Endothelial cell of umbilical vein (primary cell): ENCODE measurements around the gene ENAH. TPM values are rescaled to one million over a fixed set of nuclear protein-coding genes. Genes with fewer than 3 reads are reported as not detected.
"Not testable (repeated sequence)": the region's sequence is repeated elsewhere in the genome, so short reads cannot be mapped to it uniquely, and the experiment has no call there.

Experiments
- BruUV-seq: library from RNA; stranded (reverse); fragments of 400-500 nt; replicated peaks from 2 replicates; lab custom pipeline; 2021; lab: Mats Ljungman, UMichigan
- CTCF ChIA-PET: fragments of 300-600, 350-600 bp; sonication (Branson Sonifier 250); formaldehyde crosslinking; loops from one replicate; lab custom pipeline; 2021; ENCODE audit warnings: antibody characterized with exemption, inconsistent platforms; lab: Charles Lee
- POLR2A ChIA-PET: fragments of 300-600, 350-600 bp; sonication (Branson Sonifier 250); formaldehyde crosslinking; loops from one replicate; lab custom pipeline; 2021; ENCODE audit warnings: antibody characterized with exemption, inconsistent platforms; lab: Charles Lee
- DNase-seq: peaks from one replicate; pipeline ENCODE4 v3.0.0-alpha.2; 2011; ENCODE audit warnings: low read depth, low spot score
- FAIRE-seq: peaks from 2 replicates; lab custom pipeline; 2011; peaks lifted over from hg19 to GRCh38; lab: Jason Lieb, UNC
- H2AFZ ChIP-seq: 2 replicates; pipeline ENCODE4 v1.6.0; 2012; ENCODE audit warnings: low read depth, low read length, control low read depth, inconsistent platforms
- H3K27ac ChIP-seq: 2 replicates; pipeline ENCODE4 v1.5.1; 2011; ENCODE audit warnings: low read depth, mild to moderate bottlenecking, control low read depth, low read length, moderate library complexity; ENCODE audit not compliant: insufficient read depth
- H3K27me3 ChIP-seq, 2 experiments: 2 replicates each; pipeline versions ENCODE4 v1.6.0 to v1.6.1; 2011; ENCODE audit warnings: low read length in 2 of 2, mixed read lengths in 1 of 2; ENCODE audit not compliant: control insufficient read depth in 2 of 2, insufficient read depth in 2 of 2
- H3K36me3 ChIP-seq, 2 experiments: 2 replicates in 1 of 2; 3 replicates in 1 of 2; pipeline ENCODE4 v1.5.1; 2011; ENCODE audit warnings: low read length in 2 of 2, mild to moderate bottlenecking in 1 of 2, moderate library complexity in 1 of 2; ENCODE audit not compliant: control insufficient read depth in 2 of 2, insufficient read depth in 2 of 2; ENCODE audit errors: extremely low read depth in 1 of 2
- H3K4me1 ChIP-seq: 3 replicates; pipeline ENCODE4 v1.5.1; 2011; ENCODE audit warnings: mild to moderate bottlenecking, low read length; ENCODE audit not compliant: control insufficient read depth, insufficient read depth; ENCODE audit errors: extremely low read depth
- H3K4me2 ChIP-seq: 2 replicates; pipeline ENCODE4 v1.6.1; 2011; ENCODE audit warnings: low read length, control low read depth, mixed read lengths; ENCODE audit not compliant: insufficient read depth
- H3K4me3 ChIP-seq, 3 experiments: fragments of 200-600 bp in 1 of 3; sonication (generic), shearing (Covaris generic) in 1 of 3; replicated peaks in 1 of 3; 2 replicates each; pipeline ENCODE4 v1.5.1; 2011 to 2016; ENCODE audit warnings: control low read depth in 3 of 3, low read length in 3 of 3, mild to moderate bottlenecking in 2 of 3, inconsistent platforms in 1 of 3, low read depth in 1 of 3, moderate library complexity in 1 of 3; ENCODE audit not compliant: insufficient read depth in 1 of 3
- H3K79me2 ChIP-seq: 2 replicates; pipeline ENCODE4 v1.6.0; 2012; ENCODE audit warnings: low read length, inconsistent platforms; ENCODE audit not compliant: control insufficient read depth, insufficient read depth
- H3K9ac ChIP-seq: replicated peaks from 2 replicates; pipeline ENCODE3; 2011; ENCODE audit warnings: low read length, control low read depth; ENCODE audit not compliant: insufficient read depth; ENCODE audit errors: extremely low read depth
- H3K9me1 ChIP-seq: replicated peaks from 3 replicates; pipeline ENCODE4 v1.6.0; 2011; ENCODE audit warnings: mild to moderate bottlenecking, low read length; ENCODE audit not compliant: control insufficient read depth, insufficient read depth; ENCODE audit errors: extremely low read depth
- H3K9me3 ChIP-seq: replicated peaks from 2 replicates; pipeline ENCODE4 v1.5.1; 2012; ENCODE audit warnings: low read length, inconsistent platforms; ENCODE audit not compliant: control insufficient read depth, insufficient read depth
- H4K20me1 ChIP-seq: replicated peaks from 2 replicates; pipeline ENCODE3; 2011; ENCODE audit warnings: mild to moderate bottlenecking, low read length; ENCODE audit not compliant: control insufficient read depth, insufficient read depth; ENCODE audit errors: extremely low read depth
- CTCF ChIP-seq, 2 donors: IDR thresholded peaks; 1 replicate in 1 of 2; 2 replicates in 1 of 2; pipeline ENCODE4 v1.5.1; 2011; ENCODE audit warnings: low read length in 2 of 2, mild to moderate bottlenecking in 2 of 2, moderate library complexity in 2 of 2, control low read depth in 1 of 2, inconsistent platforms in 1 of 2, low read depth in 1 of 2; ENCODE audit not compliant: insufficient read depth in 1 of 2; ENCODE audit errors: extremely low read depth in 1 of 2
- EZH2 ChIP-seq: IDR thresholded peaks from 2 replicates; pipeline ENCODE4 v1.6.1; 2012; ENCODE audit warnings: borderline replicate concordance, low read depth, mild to moderate bottlenecking, moderate library complexity, low read length, inconsistent platforms; ENCODE audit not compliant: severe bottlenecking
- FOS ChIP-seq: IDR thresholded peaks from 2 replicates; pipeline ENCODE4 v1.6.1; 2011; ENCODE audit warnings: mild to moderate bottlenecking, low read length, moderate library complexity, borderline replicate concordance; ENCODE audit not compliant: insufficient read depth
- GATA2 ChIP-seq: IDR thresholded peaks from 2 replicates; pipeline ENCODE4 v1.7.0; 2011; ENCODE audit warnings: low read depth, mild to moderate bottlenecking, moderate library complexity, mixed read lengths, low read length; ENCODE audit not compliant: insufficient read length, insufficient read depth
- JUN ChIP-seq: IDR thresholded peaks from 2 replicates; pipeline ENCODE4 v1.6.1; 2011; ENCODE audit warnings: borderline replicate concordance, low read depth; ENCODE audit not compliant: insufficient read length, insufficient read depth
- MYC ChIP-seq: IDR thresholded peaks from one replicate; pipeline ENCODE4 v1.6.1; 2011; ENCODE audit warnings: mild to moderate bottlenecking, low read depth, low read length
- POLR2A ChIP-seq: IDR thresholded peaks from 2 replicates; pipeline ENCODE4 v1.6.1; 2012; ENCODE audit warnings: low read depth, mild to moderate bottlenecking, control low read depth, low read length
- POLR2AphosphoS5 ChIP-seq: IDR thresholded peaks from 2 replicates; pipeline ENCODE4 v1.6.1; 2012; ENCODE audit warnings: low read depth, mild to moderate bottlenecking, control low read depth, low read length, moderate library complexity; ENCODE audit not compliant: insufficient read depth
- dilution Hi-C: fragments of 300-500 bp; cut with MboI; formaldehyde crosslinking; loops from one replicate; pipeline ENCODE4 v1.15.0; 2019; ENCODE audit warnings: low sequenced_read_pairs; ENCODE audit not compliant: extremely low pct_ligation_motif_present
- intact Hi-C: fragments of 100-400 bp; cut with micrococcal nuclease; formaldehyde crosslinking; loops from one replicate; pipeline ENCODE4 v1.10.0; 2022
- polyA plus RNA-seq, 4 experiments: library from polyadenylated mRNA; depleted of rRNA in 3 of 4; stranded (reverse) in 3 of 4; unstranded in 1 of 4; fragments of >200 nt; gene quantifications; 2 replicates each; pipeline versions ENCODE4 v1.2.1 to v1.2.3, GENCODE V29; 2011 to 2012; ENCODE audit warnings: missing spikeins in 1 of 4
- total RNA-seq: library from RNA; stranded (reverse); gene quantifications from 2 replicates; pipeline ENCODE4 v1.2.3, GENCODE V29; 2021
- TF ChIP-seq, protein P1 (sequence below): IDR thresholded peaks from 2 replicates; pipeline ENCODE4 v1.6.1; 2011; ENCODE audit not compliant: insufficient read depth, insufficient read length

ENAH gene
- total and polyA plus RNA-seq, 2 donors (not counting 3 experiments of a cell fraction or from before 2014, with no cell fraction given) = 19.9 to 95.6 TPM

DNA sequence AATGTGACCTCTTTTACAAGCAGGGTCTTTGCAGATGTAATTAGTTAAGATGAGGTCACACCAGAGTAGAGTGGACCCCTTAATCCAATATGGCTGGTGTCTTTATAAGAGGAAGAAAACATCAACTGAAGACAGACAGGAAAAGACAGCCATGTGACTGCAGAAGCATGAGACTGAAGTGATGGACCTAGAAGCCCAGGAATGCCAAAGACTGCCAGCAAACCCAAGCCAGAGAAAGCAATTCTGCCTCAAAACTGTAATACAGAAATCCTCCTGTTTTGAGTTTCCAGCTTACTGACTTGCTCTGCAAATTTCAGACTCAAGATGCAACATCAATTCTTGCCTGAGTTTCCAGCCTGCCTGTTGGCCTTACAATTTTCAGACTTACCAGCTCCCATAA lies 17.3 kb downstream of the ENAH start:
- no peak overlapping the region for H3K9ac ChIP-seq
- dilution Hi-C loops = no loop called here
- H3K4me2 ChIP-seq = no peak overlapping the region
- H3K36me3 ChIP-seq = no peaks in the 10 kb centered on the region
- BruUV-seq = no TSS peak
- FAIRE-seq (no peak), DNase-seq (no peak)
- TF ChIP-seq POLR2AphosphoS5 = no peak
- no peak for TF ChIP-seq GATA2
- TF ChIP-seq, protein P1, sequence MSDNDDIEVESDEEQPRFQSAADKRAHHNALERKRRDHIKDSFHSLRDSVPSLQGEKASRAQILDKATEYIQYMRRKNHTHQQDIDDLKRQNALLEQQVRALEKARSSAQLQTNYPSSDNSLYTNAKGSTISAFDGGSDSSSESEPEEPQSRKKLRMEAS = no peak
- TF ChIP-seq MYC = no peak
- no peak for TF ChIP-seq EZH2
- TF ChIP-seq POLR2A = no peak
- TF ChIP-seq CTCF (IDR thresholded peaks at IDR 0.05; ENCODE audit: extremely low read depth in 1 of 2, insufficient read depth in 1 of 2, low read depth in 1 of 2, low read length in 2 of 2) = no peak
- TF ChIP-seq FOS = no peak
- TF ChIP-seq JUN = no peak
- H3K9me1 ChIP-seq = no peaks in the 10 kb centered on the region
- H2AFZ ChIP-seq = no peak overlapping the region
- CTCF ChIA-PET = interaction anchor here (0.9 to 2.5 kb wide), 2 partner anchors 9 to 20 kb away, joined by 3 to 7 read pairs; no protein-coding TSS in a partner anchor
- H3K27ac ChIP-seq = no peak overlapping the region
- H3K79me2 ChIP-seq = peaks cover 52% of the 10 kb centered on the region
- no peaks in the 10 kb centered on the region for H3K4me1 ChIP-seq
- H3K9me3 ChIP-seq = no peaks in the 10 kb centered on the region
- H3K27me3 ChIP-seq = no peaks in the 10 kb centered on the region
- H4K20me1 ChIP-seq = peaks cover 2% of the 10 kb centered on the region
- H3K4me3 ChIP-seq = no peak overlapping the region
- intact Hi-C loops = no loop called here
- POLR2A ChIA-PET = no interaction called here

- dilution Hi-C loops, H3K9me1 ChIP-seq, H3K4me2 ChIP-seq, POLR2A ChIA-PET, H3K9me3 ChIP-seq, H4K20me1 ChIP-seq, H3K4me3 ChIP-seq, H3K36me3 ChIP-seq, DNase-seq, H3K9ac ChIP-seq, BruUV-seq, intact Hi-C loops, H3K4me1 ChIP-seq, H3K27me3 ChIP-seq, H3K27ac ChIP-seq, H2AFZ ChIP-seq, FAIRE-seq: not testable (repeated sequence)
- peaks cover 34% of the 10 kb centered on the region for H3K79me2 ChIP-seq
- CTCF ChIA-PET = interaction anchor here (1.2 kb wide), 1 partner anchor 126 kb away, joined by 5 read pairs; no protein-coding TSS in a partner anchor
Observed at GRCh38 chr1:225632836-225633235, 20.1 kb downstream of the ENAH start.
